GM18507 (cell line): ENCODE data around the gene ATMIN.
A peak's percentile ranks its signal among the peaks of the same experiment; 100 is the strongest.

ENCODE experiments used
- DNase-seq: peaks from one replicate; pipeline ENCODE4 v3.0.0; 2011; ENCODE audit warnings: low read depth; ENCODE audit not compliant: insufficient read length; ENCODE audit errors: extremely low spot score
- FAIRE-seq: peaks from 2 replicates; lab custom pipeline; 2011; peaks lifted over from hg19 to GRCh38; lab: Jason Lieb, UNC

ATMIN gene

GRCh38 chr16:81035398-81035974 lies at the start of gene ATMIN:
ATMIN (plus strand) TSS chr16:81035842; CDS start chr16:81035871, 29 bp downstream.
- DNase-seq: peak; percentile 94
- FAIRE-seq: peak; percentile 72

- no peak for FAIRE-seq
- DNase-seq: no peak
Observed at GRCh38 chr16:80986557-80986956, 49.1 kb upstream of the ATMIN start.

GRCh38 chr16:80988756-80989155 lies 46.9 kb upstream of the ATMIN start:
- no peak for DNase-seq
- FAIRE-seq: no peak

- FAIRE-seq (no peak), DNase-seq (no peak)
Observed at GRCh38 chr16:80989801-80990200, 45.8 kb upstream of the ATMIN start.

- DNase-seq (no peak), FAIRE-seq (no peak)
Observed at GRCh38 chr16:80990577-80990976, 45.1 kb upstream of the ATMIN start.

GRCh38 chr16:80990978-80991377 lies 44.7 kb upstream of the ATMIN start:
- DNase-seq: no peak
- no peak for FAIRE-seq

GRCh38 chr16:80991792-80992430 lies 43.7 kb upstream of the ATMIN start:
- no peak for DNase-seq
- no peak for FAIRE-seq

- DNase-seq (no peak), FAIRE-seq (no peak)
Observed at GRCh38 chr16:80992676-80993293, 42.9 kb upstream of the ATMIN start.

GRCh38 chr16:80993307-80993706 lies 42.3 kb upstream of the ATMIN start:
- DNase-seq: no peak
- FAIRE-seq: no peak

- FAIRE-seq (no peak), DNase-seq (no peak)
Observed at GRCh38 chr16:80993834-80994233, 41.8 kb upstream of the ATMIN start.

GRCh38 chr16:80994451-80994850 lies 41.2 kb upstream of the ATMIN start:
- DNase-seq (no peak), FAIRE-seq (no peak)

- no peak for FAIRE-seq
- no peak for DNase-seq
Observed at GRCh38 chr16:80996688-80997138, 38.9 kb upstream of the ATMIN start.

- peak; percentile 83 for FAIRE-seq
- DNase-seq: peak; percentile 23
Observed at GRCh38 chr16:80997139-80997798, 38.4 kb upstream of the ATMIN start.

- FAIRE-seq: no peak
- no peak for DNase-seq
Observed at GRCh38 chr16:80997964-80998620, 37.5 kb upstream of the ATMIN start.

GRCh38 chr16:81000873-81001272 lies 34.8 kb upstream of the ATMIN start:
- FAIRE-seq (no peak), DNase-seq (no peak)

- no peak for FAIRE-seq
Observed at GRCh38 chr16:81001330-81001729, 34.3 kb upstream of the ATMIN start.

GRCh38 chr16:81003064-81003463 lies 32.6 kb upstream of the ATMIN start:
- DNase-seq: no peak
- no peak for FAIRE-seq

More at GRCh38 chr16:81001330-81001729, 34.3 kb upstream of the ATMIN start:
- no peak for DNase-seq

GRCh38 chr16:81003610-81004460 lies 31.8 kb upstream of the ATMIN start:
- FAIRE-seq (no peak), DNase-seq (no peak)
